HG02623 (cell line): ENCODE results near the gene KLHL5.
"Not testable (repeated sequence)": the region's sequence is repeated elsewhere in the genome, so short reads cannot be mapped to it uniquely, and the experiment has no call there.

Experiments used
- ATAC-seq: cut with Tn5 transposase; IDR thresholded peaks from one replicate; pipeline ENCODE4 v1.9.1; 2021; ENCODE audit warnings: moderate library complexity; ENCODE audit not compliant: unreplicated experiment

The KLHL5 gene

GRCh38 chr4:39062094-39062769, at the start of gene KLHL5:
TSS of gene KLHL5 (plus strand) at chr4:39062232. CDS start at chr4:39062653, 421 bp downstream.
- ATAC-seq: no peak

GRCh38 chr4:39014028-39014427, 48.0 kb upstream of the KLHL5 start:
- ATAC-seq: no peak

GRCh38 chr4:39020130-39020529, 41.9 kb upstream of the KLHL5 start:
- ATAC-seq: no peak

GRCh38 chr4:39021631-39022030, 40.4 kb upstream of the KLHL5 start:
- ATAC-seq: no peak

GRCh38 chr4:39022241-39022640, 39.8 kb upstream of the KLHL5 start:
- ATAC-seq: no peak

GRCh38 chr4:39023059-39023458, 39.0 kb upstream of the KLHL5 start:
- no peak for ATAC-seq

GRCh38 chr4:39024311-39024865, 37.6 kb upstream of the KLHL5 start:
- ATAC-seq: no peak

GRCh38 chr4:39025552-39026085, 36.4 kb upstream of the KLHL5 start:
- ATAC-seq: no peak

GRCh38 chr4:39026096-39026495, 35.9 kb upstream of the KLHL5 start:
- ATAC-seq: no peak

GRCh38 chr4:39029752-39030694, 32.0 kb upstream of the KLHL5 start:
- ATAC-seq: peak; percentile 35

- no peak for ATAC-seq
Observed at GRCh38 chr4:39030725-39031124, 31.3 kb upstream of the KLHL5 start.

- ATAC-seq: not testable (repeated sequence)
Observed at GRCh38 chr4:39031590-39032020, 30.4 kb upstream of the KLHL5 start.

- peak; percentile 49 for ATAC-seq
Observed at GRCh38 chr4:39032218-39033085, 29.6 kb upstream of the KLHL5 start, which contains the start of gene TMEM156. TSS of gene TMEM156 (minus strand) at chr4:39032409. CDS start at chr4:39032313, 96 bp downstream.

- ATAC-seq: no peak
Observed at GRCh38 chr4:39036172-39036571, 25.9 kb upstream of the KLHL5 start.

- ATAC-seq: no peak
Observed at GRCh38 chr4:39037491-39037825, 24.6 kb upstream of the KLHL5 start.

- ATAC-seq: no peak
Observed at GRCh38 chr4:39037941-39038340, 24.1 kb upstream of the KLHL5 start.

- ATAC-seq: no peak
Observed at GRCh38 chr4:39039108-39039507, 22.9 kb upstream of the KLHL5 start.

- no peak for ATAC-seq
Observed at GRCh38 chr4:39042366-39042765, 19.7 kb upstream of the KLHL5 start.

- ATAC-seq: no peak
Observed at GRCh38 chr4:39043058-39043860, 18.8 kb upstream of the KLHL5 start.
